ENCODE measurements around the gene ALKBH4.

Gene ALKBH4

DNA sequence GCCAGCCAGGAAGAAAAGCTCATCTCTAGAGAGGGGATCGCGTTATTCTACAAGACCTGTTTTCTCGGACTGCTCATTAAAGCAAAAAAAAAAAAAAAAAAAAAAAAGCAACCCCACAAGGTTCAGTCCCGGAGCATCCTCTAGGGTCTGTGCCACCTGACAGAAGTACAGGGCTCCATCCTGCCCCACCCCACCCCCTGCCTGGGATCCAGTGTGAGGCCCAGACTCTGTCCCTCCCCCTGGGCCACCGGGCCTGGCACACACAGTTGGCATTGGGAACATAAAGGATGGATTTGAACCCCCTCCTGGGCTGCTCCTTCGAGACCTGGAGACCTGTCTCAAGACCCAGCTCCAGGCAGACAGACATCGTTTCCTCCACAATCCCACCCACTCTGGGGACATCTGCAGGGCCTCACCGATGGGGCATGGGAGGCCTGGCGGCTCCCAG, 30.6 kb downstream of the ALKBH4 start:
- no peak for DNase-seq
- Histone ChIP-seq H3K4me3 (ENCODE audit: low read depth, low read length) (peak overlapping the region; percentile 76), H3K27me3 (ENCODE audit: insufficient read depth, low read depth, severe bottlenecking) (no peaks in the 10 kb centered on the region), H3K36me3 (peaks cover 18% of the 10 kb centered on the region), H3K27ac (peak overlapping the region; percentile 91), H3K9me3 (ENCODE audit: severe bottlenecking) (no peaks in the 10 kb centered on the region)
- TF ChIP-seq, protein P1, sequence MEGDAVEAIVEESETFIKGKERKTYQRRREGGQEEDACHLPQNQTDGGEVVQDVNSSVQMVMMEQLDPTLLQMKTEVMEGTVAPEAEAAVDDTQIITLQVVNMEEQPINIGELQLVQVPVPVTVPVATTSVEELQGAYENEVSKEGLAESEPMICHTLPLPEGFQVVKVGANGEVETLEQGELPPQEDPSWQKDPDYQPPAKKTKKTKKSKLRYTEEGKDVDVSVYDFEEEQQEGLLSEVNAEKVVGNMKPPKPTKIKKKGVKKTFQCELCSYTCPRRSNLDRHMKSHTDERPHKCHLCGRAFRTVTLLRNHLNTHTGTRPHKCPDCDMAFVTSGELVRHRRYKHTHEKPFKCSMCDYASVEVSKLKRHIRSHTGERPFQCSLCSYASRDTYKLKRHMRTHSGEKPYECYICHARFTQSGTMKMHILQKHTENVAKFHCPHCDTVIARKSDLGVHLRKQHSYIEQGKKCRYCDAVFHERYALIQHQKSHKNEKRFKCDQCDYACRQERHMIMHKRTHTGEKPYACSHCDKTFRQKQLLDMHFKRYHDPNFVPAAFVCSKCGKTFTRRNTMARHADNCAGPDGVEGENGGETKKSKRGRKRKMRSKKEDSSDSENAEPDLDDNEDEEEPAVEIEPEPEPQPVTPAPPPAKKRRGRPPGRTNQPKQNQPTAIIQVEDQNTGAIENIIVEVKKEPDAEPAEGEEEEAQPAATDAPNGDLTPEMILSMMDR (IDR thresholded peaks at IDR 0.05; ENCODE audit: low read depth, low read length): no peak

DNA sequence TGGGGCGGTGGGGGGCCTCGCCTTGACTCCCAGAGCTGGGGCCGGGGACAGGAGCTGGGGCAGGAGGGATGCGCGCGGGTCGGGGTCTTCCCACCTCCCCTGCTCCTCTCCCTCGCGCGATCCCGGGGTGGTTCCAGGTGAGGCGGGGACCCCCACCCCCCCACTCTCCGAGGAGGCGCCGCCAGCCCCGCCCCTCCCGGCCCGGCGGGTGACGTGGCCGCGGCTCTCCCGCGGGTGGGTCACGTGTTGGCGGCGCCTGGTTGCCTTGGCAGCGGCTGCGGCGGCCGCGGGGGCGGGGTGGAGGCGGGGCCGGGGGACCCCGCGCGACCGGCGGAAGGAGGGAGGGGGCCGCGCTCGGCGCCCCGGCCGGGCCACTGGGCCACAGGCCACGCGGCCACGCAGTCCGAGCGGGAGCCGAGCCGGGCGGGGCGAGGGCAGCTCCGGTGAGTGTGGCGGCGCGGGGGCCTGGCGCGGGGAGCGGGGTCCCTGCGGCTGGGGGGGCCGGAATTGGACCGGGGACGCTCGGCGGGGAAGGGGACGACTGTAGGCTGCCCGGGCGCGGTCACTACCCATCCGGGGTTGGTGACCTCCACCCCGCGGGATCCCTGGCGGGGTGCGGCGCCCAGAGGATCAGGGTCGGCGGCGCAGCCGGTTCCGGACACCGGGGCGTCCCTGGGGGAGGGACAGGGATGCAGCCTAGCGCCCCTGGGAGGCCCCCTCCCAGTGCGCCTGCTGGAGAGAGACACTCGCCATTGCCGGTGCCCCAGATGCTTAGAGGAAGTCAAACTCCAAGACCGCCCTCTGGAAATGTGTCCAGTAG, 31.2 kb downstream of the ALKBH4 start, which contains the start of gene ORAI2:
Gene ORAI2, plus strand, starts transcription at position 357 of the 820 bp plus-strand sequence. CDS start 5,382 bp downstream, outside the sequence.
- H3K36me3 ChIP-seq: peaks cover 14% of the 10 kb centered on the region
- no peaks in the 10 kb centered on the region for H3K9me3 ChIP-seq (ENCODE audit: severe bottlenecking)
- H3K4me3 ChIP-seq (ENCODE audit: low read depth, low read length): peak within 1 kb of the TSS; percentile 76
- DNase-seq: peak; percentile 85
- no peaks in the 10 kb centered on the region for H3K27me3 ChIP-seq (ENCODE audit: insufficient read depth, low read depth, severe bottlenecking)
- peak within 1 kb of the TSS; percentile 91 for H3K27ac ChIP-seq
- TF ChIP-seq, protein P1 (IDR thresholded peaks at IDR 0.05; ENCODE audit: low read depth, low read length): no peak

DNA sequence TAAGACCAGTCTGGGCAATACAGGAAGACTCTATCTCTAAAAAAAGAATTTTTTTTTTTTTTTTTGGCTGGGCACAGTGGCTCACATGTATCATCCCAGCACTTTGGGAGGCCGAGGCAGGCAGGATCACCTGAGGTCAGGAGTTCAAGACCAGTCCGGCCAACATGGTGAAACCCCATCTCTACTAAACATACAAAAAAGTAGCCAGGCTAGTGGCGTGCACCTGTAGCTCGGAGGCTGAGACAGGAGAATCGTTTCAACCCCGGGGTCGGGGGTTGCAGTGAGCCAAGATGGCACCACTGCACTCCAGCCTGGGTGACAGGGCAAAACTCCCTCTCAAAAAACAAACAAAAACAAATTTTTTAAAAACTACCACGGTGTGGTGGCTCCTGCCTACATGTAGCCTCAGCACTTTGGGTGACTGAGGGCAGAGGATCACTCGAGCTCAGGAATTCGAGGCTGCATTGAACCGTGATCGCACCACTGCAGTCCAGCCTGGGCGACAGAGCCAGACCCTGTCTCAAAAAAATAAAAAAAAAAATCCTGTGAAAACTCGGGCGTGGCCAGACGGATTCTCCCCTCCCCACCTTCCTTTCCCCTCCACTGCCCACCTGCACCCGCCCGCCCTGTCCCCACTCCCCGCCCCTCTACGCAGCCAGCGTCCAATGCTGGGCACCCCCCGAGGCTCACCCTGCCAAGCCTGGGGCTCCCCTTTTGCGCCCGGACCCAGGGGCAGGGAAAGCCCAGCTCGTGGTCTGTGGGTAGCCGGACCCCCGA, 32.0 kb downstream of the ALKBH4 start:
- no peaks in the 10 kb centered on the region for H3K9me3 ChIP-seq (ENCODE audit: severe bottlenecking)
- peak; percentile 39 for DNase-seq
- peaks cover 15% of the 10 kb centered on the region for H3K36me3 ChIP-seq
- H3K4me3 ChIP-seq (ENCODE audit: low read depth, low read length): peak overlapping the region; percentile 62
- peak overlapping the region; percentile 82 for H3K27ac ChIP-seq
- TF ChIP-seq, protein P1 (IDR thresholded peaks at IDR 0.05; ENCODE audit: low read depth, low read length): no peak
- H3K27me3 ChIP-seq (ENCODE audit: insufficient read depth, low read depth, severe bottlenecking): no peaks in the 10 kb centered on the region

DNA sequence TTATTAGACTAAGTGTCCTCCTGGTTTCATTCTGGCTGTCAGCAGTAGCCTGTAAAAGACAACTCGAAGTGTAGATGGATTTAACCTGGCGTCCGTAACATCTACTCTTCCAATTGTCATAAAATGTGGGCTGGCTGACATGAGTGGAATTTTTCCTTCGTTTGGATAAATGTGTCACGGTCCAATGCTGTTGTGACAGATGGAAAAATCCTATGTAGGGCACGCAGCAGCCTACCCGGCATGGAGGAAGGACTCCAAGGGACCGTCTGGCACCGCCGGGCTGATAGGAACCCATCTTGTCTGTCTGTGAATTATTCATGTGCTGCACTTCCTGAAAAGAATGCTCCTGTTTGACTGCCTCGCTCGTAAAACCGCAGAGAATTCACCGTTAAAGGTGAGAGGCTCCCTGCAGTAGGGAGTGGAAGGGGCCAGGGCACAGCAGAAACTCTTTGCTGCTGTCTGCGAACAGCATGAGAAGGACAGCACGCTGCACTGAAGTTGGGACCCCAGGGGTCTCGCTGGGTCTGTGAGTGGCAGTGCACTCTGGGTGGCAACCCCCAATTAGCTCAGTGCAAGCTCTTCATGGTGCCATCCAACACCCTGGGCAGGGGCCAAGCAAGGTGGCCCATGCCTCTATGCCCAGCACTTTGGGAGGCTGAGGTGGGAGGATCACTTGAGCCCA, 32.9 kb downstream of the ALKBH4 start:
- H3K27me3 ChIP-seq (ENCODE audit: insufficient read depth, low read depth, severe bottlenecking): no peaks in the 10 kb centered on the region
- H3K4me3 ChIP-seq (ENCODE audit: low read depth, low read length): peak overlapping the region; percentile 17
- peaks cover 24% of the 10 kb centered on the region for H3K36me3 ChIP-seq
- H3K27ac ChIP-seq: peak overlapping the region; percentile 82
- TF ChIP-seq, protein P1 (IDR thresholded peaks at IDR 0.05; ENCODE audit: low read depth, low read length): no peak
- peak; percentile 53 for DNase-seq
- no peaks in the 10 kb centered on the region for H3K9me3 ChIP-seq (ENCODE audit: severe bottlenecking)

DNA sequence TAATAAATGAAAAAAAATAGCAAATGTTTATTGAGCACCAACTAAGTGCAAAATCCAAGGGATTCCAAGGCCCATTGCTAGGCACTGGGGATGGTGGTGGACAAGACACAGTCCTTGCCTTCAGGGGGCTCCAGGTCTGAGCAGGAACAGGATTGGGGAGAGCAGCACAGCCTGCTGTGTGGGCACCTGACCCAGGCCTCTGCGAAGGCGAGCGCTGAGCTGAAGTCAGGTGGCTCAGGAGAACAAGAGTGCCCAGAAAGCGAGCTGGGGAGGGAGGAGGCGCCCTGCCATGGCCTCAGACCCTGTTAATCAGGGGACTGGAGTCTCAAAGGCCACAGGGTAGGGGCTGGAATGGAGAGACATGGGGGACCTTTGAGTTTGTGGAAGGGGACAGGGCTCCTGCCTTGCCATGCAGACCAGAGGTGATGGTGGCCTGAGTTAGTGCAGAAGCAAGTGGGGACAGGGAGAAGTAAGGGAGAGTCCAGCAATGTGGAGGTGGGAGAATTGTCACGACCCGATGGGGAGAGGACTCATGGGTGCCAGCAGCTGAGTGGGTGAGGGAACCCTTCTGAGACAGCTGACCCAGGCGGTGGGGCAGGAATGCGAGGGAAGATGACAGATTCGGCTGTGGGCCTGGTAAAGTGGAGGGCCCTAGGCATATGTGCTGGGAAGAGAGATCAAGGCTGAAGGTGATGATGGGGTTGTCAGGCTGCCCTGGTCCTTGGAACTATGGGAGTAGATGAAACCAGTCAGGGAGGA, 35.3 kb downstream of the ALKBH4 start:
- H3K36me3 ChIP-seq: peaks cover 34% of the 10 kb centered on the region
- no peaks in the 10 kb centered on the region for H3K27me3 ChIP-seq (ENCODE audit: insufficient read depth, low read depth, severe bottlenecking)
- H3K4me3 ChIP-seq (ENCODE audit: low read depth, low read length): no peak overlapping the region
- H3K27ac ChIP-seq: no peak overlapping the region
- no peaks in the 10 kb centered on the region for H3K9me3 ChIP-seq (ENCODE audit: severe bottlenecking)
- no peak for DNase-seq
- TF ChIP-seq, protein P1 (IDR thresholded peaks at IDR 0.05; ENCODE audit: low read depth, low read length): no peak
